Fibroblast of pulmonary artery (primary cell): ENCODE data around the gene HYDIN.
A peak's percentile ranks its signal among the peaks of the same experiment; 100 is the strongest.

Experiments used
- DNase-seq: peaks from one replicate; pipeline ENCODE4 v3.0.0-alpha.2; 2010; ENCODE audit warnings: low read depth
- H3K4me3 ChIP-seq: replicated peaks from 2 replicates; pipeline ENCODE4 v1.5.1; 2011; ENCODE audit warnings: low read depth, mild to moderate bottlenecking, control low read depth, low read length, moderate library complexity
- CTCF ChIP-seq: IDR thresholded peaks from 2 replicates; pipeline ENCODE4 v1.5.1; 2011; ENCODE audit warnings: mild to moderate bottlenecking, control low read depth, low read length, inconsistent platforms; ENCODE audit errors: missing control alignments

HYDIN gene

GRCh38 chr16:71225145-71225544 lies 5.4 kb downstream of the HYDIN start:
- no peak for DNase-seq
- no peak overlapping the region for H3K4me3 ChIP-seq
- TF ChIP-seq CTCF, result no peak

GRCh38 chr16:71218306-71218963 lies 12.1 kb downstream of the HYDIN start:
- H3K4me3 ChIP-seq, result no peak overlapping the region
- TF ChIP-seq CTCF, result no peak
- DNase-seq, result no peak

- DNase-seq, result no peak
- TF ChIP-seq CTCF, result no peak
- H3K4me3 ChIP-seq, result no peak overlapping the region
Observed at GRCh38 chr16:71217506-71217905, 13.0 kb downstream of the HYDIN start.

GRCh38 chr16:71216714-71217113 lies 13.8 kb downstream of the HYDIN start:
- H3K4me3 ChIP-seq, result no peak overlapping the region
- TF ChIP-seq CTCF, result no peak
- DNase-seq, result no peak

GRCh38 chr16:71214746-71215381 lies 15.7 kb downstream of the HYDIN start:
- peak; percentile 8 for DNase-seq
- no peak for TF ChIP-seq CTCF
- H3K4me3 ChIP-seq, result no peak overlapping the region

GRCh38 chr16:71205482-71206131 lies 24.9 kb downstream of the HYDIN start:
- DNase-seq, result no peak
- H3K4me3 ChIP-seq, result no peak overlapping the region
- no peak for TF ChIP-seq CTCF
